Neural progenitor cell (in vitro differentiated cells): ENCODE measurements around the gene TMEM37. TPM values are rescaled to one million over a fixed set of nuclear protein-coding genes. Genes with fewer than 3 reads are reported as not detected.

Source experiments
- DNase-seq: peaks from one replicate; pipeline ENCODE4 v3.0.0-alpha.2; 2016; ENCODE audit warnings: low spot score
- H2AFZ ChIP-seq: fragments of 200-600 bp; sonication (generic); replicated peaks from 2 replicates; pipeline ENCODE4 v1.6.1; 2016; ENCODE audit warnings: antibody characterized with exemption
- H3F3A ChIP-seq: fragments of 200-600 bp; sonication (generic); 2 replicates; pipeline ENCODE4 v1.6.1; 2016; ENCODE audit warnings: antibody characterized with exemption, low read depth
- H3K27ac ChIP-seq: fragments of 200-600 bp; sonication (generic); 2 replicates; pipeline ENCODE4 v1.5.1; 2016; ENCODE audit warnings: mild to moderate bottlenecking
- H3K27me3 ChIP-seq: fragments of 200-600 bp; sonication (generic); 2 replicates; pipeline ENCODE4 v1.6.1; 2016; ENCODE audit warnings: mild to moderate bottlenecking, moderate library complexity
- H3K36me3 ChIP-seq: fragments of 200-600 bp; sonication (generic); 2 replicates; pipeline ENCODE4 v1.5.1; 2016
- H3K4me1 ChIP-seq: fragments of 200-600 bp; sonication (generic); 2 replicates; pipeline ENCODE4 v1.6.1; 2016; ENCODE audit warnings: mixed run types
- H3K4me2 ChIP-seq: fragments of 200-600 bp; sonication (generic); 2 replicates; pipeline ENCODE4 v1.6.1; 2016
- H3K4me3 ChIP-seq: fragments of 200-600 bp; sonication (generic); 2 replicates; pipeline ENCODE4 v1.5.1; 2016
- H3K79me2 ChIP-seq: fragments of 200-600 bp; sonication (generic); 2 replicates; pipeline ENCODE4 v1.6.1; 2016; ENCODE audit warnings: low read depth
- H3K9ac ChIP-seq: fragments of 200-600 bp; sonication (generic); 2 replicates; pipeline ENCODE4 v1.6.1; 2016
- H3K9me3 ChIP-seq: fragments of 200-600 bp; sonication (generic); 2 replicates; pipeline ENCODE4 v1.5.1; 2016; ENCODE audit warnings: low read depth
- H4K20me1 ChIP-seq: fragments of 200-600 bp; sonication (generic); 2 replicates; pipeline ENCODE4 v1.6.1; 2016; ENCODE audit warnings: low read depth
- H3K27ac Mint-ChIP-seq: 3 replicates; pipeline ENCODE4 v1.8.0; 2021; ENCODE audit warnings: mixed read lengths
- H3K27me3 Mint-ChIP-seq: 2 replicates; pipeline ENCODE4 v1.8.0; 2022; ENCODE audit warnings: low read depth, mild to moderate bottlenecking, inconsistent platforms, moderate library complexity, mixed read lengths; ENCODE audit not compliant: insufficient read depth
- H3K36me3 Mint-ChIP-seq: 3 replicates; pipeline ENCODE4 v1.8.0; 2021; ENCODE audit warnings: mixed read lengths
- H3K4me1 Mint-ChIP-seq: 3 replicates; pipeline ENCODE4 v1.8.0; 2021; ENCODE audit warnings: mixed read lengths
- H3K4me3 Mint-ChIP-seq: 3 replicates; pipeline ENCODE4 v1.8.0; 2021; ENCODE audit warnings: mild to moderate bottlenecking, moderate library complexity, mixed read lengths
- H3K9me3 Mint-ChIP-seq: 3 replicates; pipeline ENCODE4 v1.8.0; 2020; ENCODE audit warnings: mixed read lengths
- EZH2 ChIP-seq: fragments of 200-600 bp; sonication (generic); IDR thresholded peaks from 2 replicates; pipeline ENCODE4 v1.6.1; 2017; ENCODE audit warnings: antibody characterized with exemption, mild to moderate bottlenecking, moderate library complexity
- EZH2phosphoT487 ChIP-seq: fragments of 200-600 bp; sonication (generic); IDR thresholded peaks from 2 replicates; pipeline ENCODE4 v1.6.1; 2017; ENCODE audit warnings: antibody characterized with exemption
- total RNA-seq: library from RNA; depleted of rRNA; stranded (reverse); fragments of >200 nt; gene quantifications from 2 replicates; pipeline ENCODE4 v1.2.3, GENCODE V29; 2015; ENCODE audit warnings: low replicate concordance
- TF ChIP-seq, protein P1 (sequence below): fragments of 200-600 bp; sonication (generic); IDR thresholded peaks from 2 replicates; pipeline ENCODE4 v1.5.1; 2017; ENCODE audit warnings: antibody characterized with exemption, mild to moderate bottlenecking

The TMEM37 gene
- total RNA-seq, 1 donor from 2014 or later, result 1.0 TPM

DNA sequence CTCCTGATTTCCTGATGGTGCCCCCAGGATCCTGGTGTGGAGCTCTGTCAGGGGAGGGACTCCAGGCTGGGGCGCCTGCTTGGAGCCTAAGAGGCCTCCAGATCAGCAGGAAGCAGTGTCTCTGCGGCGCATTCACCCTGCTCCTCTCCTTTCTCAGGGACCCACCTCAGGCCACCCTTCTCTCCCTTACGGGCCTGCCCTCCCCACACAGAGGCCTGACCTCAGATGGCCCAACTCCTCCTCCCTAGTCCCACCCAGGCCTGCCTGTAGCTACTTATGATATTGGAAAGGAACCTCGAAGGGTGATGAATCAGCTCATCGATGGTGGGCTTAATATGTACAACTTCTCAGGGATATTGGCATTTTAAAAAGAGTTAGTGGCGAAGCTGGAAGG, 10.6 kb downstream of the TMEM37 start:
- no peak for DNase-seq
- no peak for TF ChIP-seq EZH2phosphoT487
- TF ChIP-seq EZH2, result no peak
- TF ChIP-seq, protein P1, sequence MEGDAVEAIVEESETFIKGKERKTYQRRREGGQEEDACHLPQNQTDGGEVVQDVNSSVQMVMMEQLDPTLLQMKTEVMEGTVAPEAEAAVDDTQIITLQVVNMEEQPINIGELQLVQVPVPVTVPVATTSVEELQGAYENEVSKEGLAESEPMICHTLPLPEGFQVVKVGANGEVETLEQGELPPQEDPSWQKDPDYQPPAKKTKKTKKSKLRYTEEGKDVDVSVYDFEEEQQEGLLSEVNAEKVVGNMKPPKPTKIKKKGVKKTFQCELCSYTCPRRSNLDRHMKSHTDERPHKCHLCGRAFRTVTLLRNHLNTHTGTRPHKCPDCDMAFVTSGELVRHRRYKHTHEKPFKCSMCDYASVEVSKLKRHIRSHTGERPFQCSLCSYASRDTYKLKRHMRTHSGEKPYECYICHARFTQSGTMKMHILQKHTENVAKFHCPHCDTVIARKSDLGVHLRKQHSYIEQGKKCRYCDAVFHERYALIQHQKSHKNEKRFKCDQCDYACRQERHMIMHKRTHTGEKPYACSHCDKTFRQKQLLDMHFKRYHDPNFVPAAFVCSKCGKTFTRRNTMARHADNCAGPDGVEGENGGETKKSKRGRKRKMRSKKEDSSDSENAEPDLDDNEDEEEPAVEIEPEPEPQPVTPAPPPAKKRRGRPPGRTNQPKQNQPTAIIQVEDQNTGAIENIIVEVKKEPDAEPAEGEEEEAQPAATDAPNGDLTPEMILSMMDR, result no peak
- H3K27ac ChIP-seq, result no peak overlapping the region
- Mint-ChIP-seq H3K27me3 (peaks cover 3% of the 10 kb centered on the region), H3K4me3 (no peak overlapping the region), H3K27ac (no peak overlapping the region), H3K36me3 (no peaks in the 10 kb centered on the region), H3K9me3 (no peaks in the 10 kb centered on the region), H3K4me1 (peaks cover 8% of the 10 kb centered on the region)
- H4K20me1 ChIP-seq, result no peaks in the 10 kb centered on the region
- no peak overlapping the region for H3K9ac ChIP-seq
- no peak overlapping the region for H2AFZ ChIP-seq
- no peak overlapping the region for H3K4me3 ChIP-seq
- no peaks in the 10 kb centered on the region for H3K9me3 ChIP-seq
- H3K4me1 ChIP-seq, result no peaks in the 10 kb centered on the region
- H3K79me2 ChIP-seq, result no peaks in the 10 kb centered on the region
- no peaks in the 10 kb centered on the region for H3F3A ChIP-seq
- no peak overlapping the region for H3K4me2 ChIP-seq
- no peaks in the 10 kb centered on the region for H3K27me3 ChIP-seq
- H3K36me3 ChIP-seq, result no peaks in the 10 kb centered on the region

DNA sequence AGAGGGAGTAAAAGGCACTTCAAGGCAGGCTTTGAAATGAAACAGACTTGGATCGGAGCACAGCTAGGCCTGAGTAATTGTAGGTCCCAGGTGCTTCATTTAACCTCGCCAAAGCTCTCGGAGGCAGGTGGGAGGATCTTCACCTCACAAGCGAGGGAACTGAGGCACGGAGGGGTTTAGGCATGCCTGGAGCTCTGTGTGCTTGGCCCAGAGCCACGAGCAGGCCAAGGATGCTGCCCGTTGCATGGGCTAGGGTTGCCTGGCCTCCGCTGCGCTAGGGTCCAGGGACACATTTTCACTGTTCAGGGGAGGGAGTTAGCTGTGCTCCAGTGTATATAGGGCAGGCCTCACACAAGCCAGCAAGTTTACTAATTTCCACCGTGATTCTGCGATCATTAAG, 11.2 kb downstream of the TMEM37 start:
- Histone ChIP-seq H3K9me3 (no peaks in the 10 kb centered on the region), H3F3A (no peaks in the 10 kb centered on the region), H3K9ac (no peak overlapping the region), H3K4me1 (no peaks in the 10 kb centered on the region), H4K20me1 (no peaks in the 10 kb centered on the region), H2AFZ (no peak overlapping the region), H3K4me3 (no peak overlapping the region), H3K36me3 (no peaks in the 10 kb centered on the region), H3K27me3 (no peaks in the 10 kb centered on the region), H3K79me2 (no peaks in the 10 kb centered on the region), H3K4me2 (no peak overlapping the region), H3K27ac (no peak overlapping the region)
- no peaks in the 10 kb centered on the region for H3K9me3 Mint-ChIP-seq
- H3K4me1 Mint-ChIP-seq, result peaks cover 7% of the 10 kb centered on the region
- DNase-seq, result no peak
- H3K27ac Mint-ChIP-seq, result no peak overlapping the region
- TF ChIP-seq EZH2 (no peak), EZH2phosphoT487 (no peak)
- TF ChIP-seq, protein P1, result no peak
- peaks cover 3% of the 10 kb centered on the region for H3K27me3 Mint-ChIP-seq
- H3K4me3 Mint-ChIP-seq, result no peak overlapping the region
- no peaks in the 10 kb centered on the region for H3K36me3 Mint-ChIP-seq

DNA sequence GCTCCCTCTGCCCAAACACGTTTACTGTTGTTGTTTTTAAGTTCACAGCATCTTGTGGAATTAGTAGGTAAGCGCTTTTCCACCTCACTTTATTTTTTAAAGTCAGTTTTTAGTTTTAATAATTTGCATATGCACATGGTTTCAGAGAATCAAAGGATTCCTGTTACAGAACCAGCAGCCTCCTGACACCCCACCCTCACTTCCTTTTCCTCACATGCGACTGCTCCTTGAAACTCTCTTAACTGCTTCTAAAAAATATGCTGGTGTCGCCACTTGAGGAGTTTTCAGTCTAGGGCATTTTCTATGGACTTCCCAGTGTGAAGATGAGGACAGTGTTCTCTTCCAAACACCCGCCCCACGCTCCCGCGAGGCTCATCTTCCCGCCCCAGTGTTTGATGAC, 14.4 kb downstream of the TMEM37 start:
- Mint-ChIP-seq H3K27me3 (peaks cover 3% of the 10 kb centered on the region), H3K4me3 (no peak overlapping the region), H3K9me3 (no peaks in the 10 kb centered on the region), H3K4me1 (peaks cover 23% of the 10 kb centered on the region), H3K27ac (no peak overlapping the region), H3K36me3 (no peaks in the 10 kb centered on the region)
- Histone ChIP-seq H4K20me1 (no peaks in the 10 kb centered on the region), H3K79me2 (no peaks in the 10 kb centered on the region), H3K9ac (no peak overlapping the region), H3K4me3 (no peak overlapping the region), H3K27ac (no peak overlapping the region), H3K36me3 (no peaks in the 10 kb centered on the region), H3K4me1 (peaks cover 17% of the 10 kb centered on the region), H3K27me3 (no peaks in the 10 kb centered on the region), H3K9me3 (no peaks in the 10 kb centered on the region), H3K4me2 (no peak overlapping the region), H2AFZ (no peak overlapping the region), H3F3A (peaks cover 8% of the 10 kb centered on the region)
- no peak for TF ChIP-seq EZH2phosphoT487
- no peak for TF ChIP-seq EZH2
- TF ChIP-seq, protein P1, result no peak
- DNase-seq, result no peak
